Measurements from ENCODE around the gene COL19A1.

- TF ChIP-seq CTCF (IDR thresholded peaks at IDR 0.05) (no peak), POLR2A (IDR thresholded peaks at IDR 0.05) (no peak)
Measured at GRCh38 chr6:69945192-69945591, 78.8 kb downstream of the COL19A1 start.

All from vagina (tissue), 2 donors.